WTC11 (cell line): ENCODE results near the gene RGS12. TPM values are rescaled to one million over a fixed set of nuclear protein-coding genes. Genes with fewer than 3 reads are reported as not detected.

ENCODE experiments used
- ATAC-seq: fragments of 200-7000 bp; cut with Tn5 transposase; 2 replicates; pipeline ENCODE4 v1.10.0; 2021; ENCODE audit warnings: mild to moderate bottlenecking, moderate library complexity
- CTCF ChIA-PET: fragments of 300-600 bp; sonication (Branson Sonifier 250); formaldehyde crosslinking; loops from one replicate; lab custom pipeline; 2021; ENCODE audit warnings: antibody characterized with exemption; lab: Charles Lee
- POLR2A ChIA-PET: fragments of 350-600 bp; sonication (Branson Sonifier 250); formaldehyde crosslinking; loops from one replicate; lab custom pipeline; 2021; ENCODE audit warnings: antibody characterized with exemption; lab: Charles Lee
- DNase-seq: peaks from one replicate; pipeline ENCODE4 v3.0.0; 2021; ENCODE audit warnings: low spot score
- H3K27ac Mint-ChIP-seq: 2 replicates; pipeline ENCODE4 v1.8.0; 2021; ENCODE audit warnings: mixed read lengths
- H3K27me3 Mint-ChIP-seq: 2 replicates; pipeline ENCODE4 v1.8.0; 2021; ENCODE audit warnings: low read depth, mild to moderate bottlenecking, moderate library complexity, mixed read lengths
- H3K36me3 Mint-ChIP-seq: 2 replicates; pipeline ENCODE4 v1.8.0; 2021; ENCODE audit warnings: mixed read lengths
- H3K4me1 Mint-ChIP-seq: 2 replicates; pipeline ENCODE4 v1.8.0; 2022; ENCODE audit warnings: mixed read lengths
- H3K4me3 Mint-ChIP-seq: 2 replicates; pipeline ENCODE4 v1.8.0; 2021; ENCODE audit warnings: mild to moderate bottlenecking, moderate library complexity, mixed read lengths
- H3K9me3 Mint-ChIP-seq: 2 replicates; pipeline ENCODE4 v1.8.0; 2021; ENCODE audit warnings: mixed read lengths
- GABPB1 ChIP-seq: sonication (generic); formaldehyde crosslinking; IDR thresholded peaks from 2 replicates; pipeline ENCODE4 v1.8.1; 2023; ENCODE audit warnings: mild to moderate bottlenecking, missing genetic modification reagents
- GRHL2 ChIP-seq: fragments of 250-450 bp; sonication (Bioruptor Pico); IDR thresholded peaks from 2 replicates; pipeline ENCODE4 v1.8.0; 2022; ENCODE audit warnings: mild to moderate bottlenecking, moderate library complexity; ENCODE audit not compliant: insufficient replicate concordance, severe bottlenecking
- JAZF1 ChIP-seq: fragments of 250-450 bp; sonication (Bioruptor Pico); IDR thresholded peaks from 2 replicates; pipeline ENCODE4 v1.9.0; 2021; ENCODE audit warnings: moderate library complexity, mild to moderate bottlenecking, inconsistent platforms
- STAT6 ChIP-seq: sonication (generic); formaldehyde crosslinking; conservative IDR thresholded peaks from 2 replicates; pipeline ENCODE4 v1.8.1; 2023; ENCODE audit warnings: mild to moderate bottlenecking, low read depth, missing genetic modification reagents, moderate library complexity
- TP53 ChIP-seq: sonication (generic); formaldehyde crosslinking; IDR thresholded peaks from 2 replicates; pipeline ENCODE4 v1.8.1; 2023; ENCODE audit warnings: mild to moderate bottlenecking, missing genetic modification reagents
- ZNF121 ChIP-seq: sonication (generic); formaldehyde crosslinking; IDR thresholded peaks from 2 replicates; pipeline ENCODE4 v1.8.0; 2023; ENCODE audit warnings: missing genetic modification reagents
- ZNF263 ChIP-seq: sonication (generic); formaldehyde crosslinking; IDR thresholded peaks from 2 replicates; pipeline ENCODE4 v1.8.1; 2022; ENCODE audit warnings: low read depth, mild to moderate bottlenecking, moderate library complexity, missing genetic modification reagents
- ZNF396 ChIP-seq: fragments of 250-450 bp; sonication (Bioruptor Pico); IDR thresholded peaks from 2 replicates; pipeline ENCODE4 v1.8.0; 2021; ENCODE audit warnings: mild to moderate bottlenecking, moderate library complexity, borderline replicate concordance
- ZNF416 ChIP-seq: fragments of 250-450 bp; sonication (Bioruptor Pico); IDR thresholded peaks from 2 replicates; pipeline ENCODE4 v1.9.0; 2021; ENCODE audit warnings: mild to moderate bottlenecking, inconsistent platforms
- ZNF671 ChIP-seq: fragments of 250-450 bp; sonication (Bioruptor Pico); IDR thresholded peaks from 2 replicates; pipeline ENCODE4 v1.8.0; 2021; ENCODE audit warnings: mild to moderate bottlenecking
- total RNA-seq: library from RNA; stranded (reverse); gene quantifications from 3 replicates; pipeline ENCODE4 v1.2.3, GENCODE V29; 2021
- TF ChIP-seq, protein P1 (sequence below): sonication (generic); formaldehyde crosslinking; IDR thresholded peaks from 2 replicates; pipeline ENCODE4 v1.8.1; 2023; ENCODE audit warnings: mild to moderate bottlenecking, missing genetic modification reagents, borderline replicate concordance
- TF ChIP-seq, protein P2 (sequence below): fragments of 250-450 bp; sonication (Bioruptor Pico); conservative IDR thresholded peaks from 2 replicates; pipeline ENCODE4 v1.9.0; 2021; ENCODE audit warnings: mild to moderate bottlenecking
- TF ChIP-seq, protein P3 (sequence below): sonication (generic); formaldehyde crosslinking; IDR thresholded peaks from 2 replicates; pipeline ENCODE4 v1.8.1; 2023; ENCODE audit warnings: mild to moderate bottlenecking, missing genetic modification reagents
- TF ChIP-seq, protein P4 (sequence below): sonication (generic); formaldehyde crosslinking; IDR thresholded peaks from 2 replicates; pipeline ENCODE4 v1.8.1; 2023; ENCODE audit warnings: mild to moderate bottlenecking, missing genetic modification reagents, moderate library complexity

Gene RGS12
- total RNA-seq, 1 experiment from 2014 or later = 21.0 TPM

GRCh38 chr4:3329887-3330286 lies 37.1 kb downstream of the RGS12 start (continued):
- TF ChIP-seq, protein P1, sequence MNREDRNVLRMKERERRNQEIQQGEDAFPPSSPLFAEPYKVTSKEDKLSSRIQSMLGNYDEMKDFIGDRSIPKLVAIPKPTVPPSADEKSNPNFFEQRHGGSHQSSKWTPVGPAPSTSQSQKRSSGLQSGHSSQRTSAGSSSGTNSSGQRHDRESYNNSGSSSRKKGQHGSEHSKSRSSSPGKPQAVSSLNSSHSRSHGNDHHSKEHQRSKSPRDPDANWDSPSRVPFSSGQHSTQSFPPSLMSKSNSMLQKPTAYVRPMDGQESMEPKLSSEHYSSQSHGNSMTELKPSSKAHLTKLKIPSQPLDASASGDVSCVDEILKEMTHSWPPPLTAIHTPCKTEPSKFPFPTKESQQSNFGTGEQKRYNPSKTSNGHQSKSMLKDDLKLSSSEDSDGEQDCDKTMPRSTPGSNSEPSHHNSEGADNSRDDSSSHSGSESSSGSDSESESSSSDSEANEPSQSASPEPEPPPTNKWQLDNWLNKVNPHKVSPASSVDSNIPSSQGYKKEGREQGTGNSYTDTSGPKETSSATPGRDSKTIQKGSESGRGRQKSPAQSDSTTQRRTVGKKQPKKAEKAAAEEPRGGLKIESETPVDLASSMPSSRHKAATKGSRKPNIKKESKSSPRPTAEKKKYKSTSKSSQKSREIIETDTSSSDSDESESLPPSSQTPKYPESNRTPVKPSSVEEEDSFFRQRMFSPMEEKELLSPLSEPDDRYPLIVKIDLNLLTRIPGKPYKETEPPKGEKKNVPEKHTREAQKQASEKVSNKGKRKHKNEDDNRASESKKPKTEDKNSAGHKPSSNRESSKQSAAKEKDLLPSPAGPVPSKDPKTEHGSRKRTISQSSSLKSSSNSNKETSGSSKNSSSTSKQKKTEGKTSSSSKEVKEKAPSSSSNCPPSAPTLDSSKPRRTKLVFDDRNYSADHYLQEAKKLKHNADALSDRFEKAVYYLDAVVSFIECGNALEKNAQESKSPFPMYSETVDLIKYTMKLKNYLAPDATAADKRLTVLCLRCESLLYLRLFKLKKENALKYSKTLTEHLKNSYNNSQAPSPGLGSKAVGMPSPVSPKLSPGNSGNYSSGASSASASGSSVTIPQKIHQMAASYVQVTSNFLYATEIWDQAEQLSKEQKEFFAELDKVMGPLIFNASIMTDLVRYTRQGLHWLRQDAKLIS (CRISPR knock-in tag) = no peak
- TF ChIP-seq ZNF263 (CRISPR knock-in tag) = no peak
- TF ChIP-seq JAZF1 = no peak
- TF ChIP-seq ZNF396 (CRISPR knock-in tag) = no peak
- TF ChIP-seq GABPB1 (CRISPR knock-in tag) = no peak
- TF ChIP-seq, all 79 proteins: peak for 0

DNA sequence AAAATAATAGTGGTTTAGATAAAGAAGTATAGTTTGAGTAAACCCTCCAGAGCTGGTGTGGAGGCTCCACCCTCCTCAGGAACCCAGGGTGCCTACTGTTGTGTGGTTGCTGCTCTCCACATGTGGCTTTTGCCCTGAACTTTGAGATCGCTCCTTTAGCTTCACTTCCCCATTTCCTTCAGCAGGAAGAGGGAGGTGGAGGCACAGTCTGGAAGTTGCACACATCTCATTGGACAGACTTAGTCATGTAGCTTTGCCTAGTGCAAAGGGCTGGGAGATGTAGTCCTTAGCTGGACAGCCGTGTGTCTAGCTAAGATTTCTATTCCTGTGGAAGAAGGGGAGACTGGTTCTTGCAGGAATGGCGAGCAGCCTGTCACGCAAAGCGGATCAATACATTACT lies 37.9 kb downstream of the RGS12 start:
- DNase-seq = no peak
- TF ChIP-seq, protein P2, sequence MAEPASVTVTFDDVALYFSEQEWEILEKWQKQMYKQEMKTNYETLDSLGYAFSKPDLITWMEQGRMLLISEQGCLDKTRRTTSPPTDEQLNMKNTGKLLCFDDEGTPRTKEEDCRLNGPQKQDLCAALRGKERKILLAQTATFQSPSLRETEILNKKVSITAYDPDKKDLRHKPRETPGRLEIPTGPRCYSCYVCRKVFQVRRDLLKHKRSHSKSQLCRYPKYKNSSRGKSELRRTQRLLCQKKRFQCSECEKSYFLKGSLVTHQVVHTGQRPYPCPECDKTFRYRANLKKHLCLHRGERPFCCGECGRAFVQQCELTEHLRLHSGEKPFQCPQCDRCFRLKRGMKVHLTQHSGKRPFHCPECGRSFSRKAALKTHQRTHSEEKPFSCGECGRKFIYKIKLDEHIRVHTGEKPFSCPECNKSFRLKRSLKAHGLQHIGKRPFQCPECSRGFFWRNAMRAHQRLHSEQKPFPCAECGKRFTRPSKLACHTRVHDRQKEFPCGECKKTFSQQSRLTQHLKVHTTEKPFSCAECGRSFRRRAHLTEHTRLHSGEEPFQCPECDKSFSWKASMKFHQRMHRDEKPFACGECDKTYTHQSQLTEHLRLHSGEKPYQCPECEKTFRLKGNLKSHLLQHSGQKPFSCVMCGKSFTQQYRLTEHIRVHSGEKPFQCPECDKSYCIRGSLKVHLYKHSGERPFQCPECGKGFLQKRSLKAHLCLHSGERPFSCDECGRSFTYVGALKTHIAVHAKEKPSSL (CRISPR knock-in tag) = no peak
- no peak for TF ChIP-seq ZNF671 (CRISPR knock-in tag)
- TF ChIP-seq TP53 (CRISPR knock-in tag) = no peak
- no peak for TF ChIP-seq STAT6 (CRISPR knock-in tag)
- no peak for TF ChIP-seq ZNF121 (CRISPR knock-in tag)
- TF ChIP-seq, protein P3, sequence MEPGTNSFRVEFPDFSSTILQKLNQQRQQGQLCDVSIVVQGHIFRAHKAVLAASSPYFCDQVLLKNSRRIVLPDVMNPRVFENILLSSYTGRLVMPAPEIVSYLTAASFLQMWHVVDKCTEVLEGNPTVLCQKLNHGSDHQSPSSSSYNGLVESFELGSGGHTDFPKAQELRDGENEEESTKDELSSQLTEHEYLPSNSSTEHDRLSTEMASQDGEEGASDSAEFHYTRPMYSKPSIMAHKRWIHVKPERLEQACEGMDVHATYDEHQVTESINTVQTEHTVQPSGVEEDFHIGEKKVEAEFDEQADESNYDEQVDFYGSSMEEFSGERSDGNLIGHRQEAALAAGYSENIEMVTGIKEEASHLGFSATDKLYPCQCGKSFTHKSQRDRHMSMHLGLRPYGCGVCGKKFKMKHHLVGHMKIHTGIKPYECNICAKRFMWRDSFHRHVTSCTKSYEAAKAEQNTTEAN (CRISPR knock-in tag) = no peak
- TF ChIP-seq, protein P1 (CRISPR knock-in tag) = no peak
- no peak for TF ChIP-seq ZNF416 (CRISPR knock-in tag)
- TF ChIP-seq GRHL2 (CRISPR knock-in tag) = no peak
- TF ChIP-seq, protein P4, sequence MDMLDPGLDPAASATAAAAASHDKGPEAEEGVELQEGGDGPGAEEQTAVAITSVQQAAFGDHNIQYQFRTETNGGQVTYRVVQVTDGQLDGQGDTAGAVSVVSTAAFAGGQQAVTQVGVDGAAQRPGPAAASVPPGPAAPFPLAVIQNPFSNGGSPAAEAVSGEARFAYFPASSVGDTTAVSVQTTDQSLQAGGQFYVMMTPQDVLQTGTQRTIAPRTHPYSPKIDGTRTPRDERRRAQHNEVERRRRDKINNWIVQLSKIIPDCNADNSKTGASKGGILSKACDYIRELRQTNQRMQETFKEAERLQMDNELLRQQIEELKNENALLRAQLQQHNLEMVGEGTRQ (CRISPR knock-in tag) = no peak
- H3K27me3 Mint-ChIP-seq = no peaks in the 10 kb centered on the region
- no peaks in the 10 kb centered on the region for H3K36me3 Mint-ChIP-seq
- ATAC-seq = no peak
- ChIA-PET CTCF (interaction anchor here (0.7 kb wide), 1 partner anchor 12 kb away, joined by 4 read pairs; no protein-coding TSS in a partner anchor), POLR2A (no interaction called here)
- H3K9me3 Mint-ChIP-seq = no peaks in the 10 kb centered on the region
- no peaks in the 10 kb centered on the region for H3K4me1 Mint-ChIP-seq
- H3K4me3 Mint-ChIP-seq = no peak overlapping the region
- no peak overlapping the region for H3K27ac Mint-ChIP-seq
